ENCODE results near the gene RAB5IF. TPM values are rescaled to one million over a fixed set of nuclear protein-coding genes. Genes with fewer than 3 reads are reported as not detected.

RAB5IF gene
- polyA plus RNA-seq, 6 donors from 2014 or later: 84.9 to 162 (median 111) TPM

DNA sequence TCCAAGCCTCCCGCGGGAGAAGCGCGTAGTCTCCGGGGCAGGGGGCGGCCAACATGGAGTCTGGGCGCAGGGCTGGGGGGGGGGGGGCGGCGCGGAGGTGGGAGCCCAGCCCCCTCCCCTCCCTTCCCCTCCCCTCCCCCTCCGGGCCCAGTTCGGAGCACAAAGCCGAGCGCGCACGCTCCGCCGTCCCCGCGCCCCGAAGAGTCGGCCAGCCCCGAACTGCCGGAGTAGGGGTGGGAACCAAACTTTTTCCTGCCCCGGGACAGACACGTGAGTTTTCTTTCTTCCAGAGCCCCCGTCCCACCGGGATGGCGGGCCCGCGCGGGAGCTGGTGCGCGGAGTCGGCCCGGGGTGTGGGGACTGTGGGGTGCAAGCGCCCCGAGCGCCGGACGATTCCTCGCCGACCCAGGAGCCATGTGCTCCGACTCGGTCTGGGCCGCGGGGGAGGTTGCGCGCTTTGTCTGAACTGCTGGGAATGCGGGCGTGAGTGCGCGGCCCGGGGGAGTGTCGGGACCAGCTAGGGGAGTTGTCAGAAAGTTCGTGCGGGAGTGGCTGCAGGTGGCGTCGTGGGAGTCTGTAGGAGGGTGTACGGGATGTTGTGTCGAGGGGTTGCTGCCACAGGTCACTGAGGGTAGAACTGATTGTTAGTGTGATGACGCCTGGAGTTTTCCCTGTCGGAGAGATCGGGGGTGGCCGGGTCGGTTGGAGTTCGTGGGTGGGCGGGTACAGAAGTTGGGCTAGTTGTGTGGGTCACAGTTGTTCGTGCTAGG lies 31.0 kb upstream of the RAB5IF start:
- Mint-ChIP-seq H3K9me3 (no peaks in the 10 kb centered on the region), H3K4me3 (peak overlapping the region; percentile 85 to 99 (median 93)), H3K4me1 (peaks cover 33 to 47% (median 39%) of the 10 kb centered on the region in 3 donors), H3K27me3 (no peaks in the 10 kb centered on the region), H3K27ac (peak overlapping the region; percentile 91 to 98 (median 96)), H3K36me3 (peaks cover 0 to under 1% of the 10 kb centered on the region in 2 donors)
- ATAC-seq (ENCODE audit: low read depth in 2 of 2): peak; percentile 16 to 18
- DNase-seq: peak; percentile 44

DNA sequence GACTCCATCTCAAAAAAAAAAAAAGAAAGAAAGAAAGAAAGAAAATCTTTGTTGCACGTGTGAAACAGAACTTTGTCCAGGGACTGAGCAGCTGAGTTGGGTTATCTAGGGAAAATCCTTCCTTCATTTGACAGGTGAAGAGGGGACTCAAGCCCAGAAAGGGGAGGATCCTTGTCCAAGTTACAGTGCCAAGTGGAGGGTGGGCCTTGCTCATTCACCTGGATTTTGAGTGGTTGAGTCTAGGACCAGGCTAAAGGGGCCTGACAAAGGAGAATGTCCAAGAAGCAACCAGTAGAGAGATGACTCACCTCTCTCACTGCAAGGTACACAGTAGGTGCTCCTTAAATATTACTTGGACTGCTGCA lies 29.5 kb upstream of the RAB5IF start:
- Mint-ChIP-seq H3K4me3 (peak overlapping the region; percentile 42 to 99 (median 88)), H3K4me1 (peaks cover 39 to 51% (median 41%) of the 10 kb centered on the region in 3 donors), H3K9me3 (no peaks in the 10 kb centered on the region), H3K27ac (peak overlapping the region in 4 of 6 donors; percentile 39 to 95 (median 86)), H3K27me3 (no peaks in the 10 kb centered on the region), H3K36me3 (peaks cover 0 to 10% of the 10 kb centered on the region in 2 donors)
- DNase-seq (no peak), ATAC-seq (ENCODE audit: low read depth in 2 of 2) (no peak)

DNA sequence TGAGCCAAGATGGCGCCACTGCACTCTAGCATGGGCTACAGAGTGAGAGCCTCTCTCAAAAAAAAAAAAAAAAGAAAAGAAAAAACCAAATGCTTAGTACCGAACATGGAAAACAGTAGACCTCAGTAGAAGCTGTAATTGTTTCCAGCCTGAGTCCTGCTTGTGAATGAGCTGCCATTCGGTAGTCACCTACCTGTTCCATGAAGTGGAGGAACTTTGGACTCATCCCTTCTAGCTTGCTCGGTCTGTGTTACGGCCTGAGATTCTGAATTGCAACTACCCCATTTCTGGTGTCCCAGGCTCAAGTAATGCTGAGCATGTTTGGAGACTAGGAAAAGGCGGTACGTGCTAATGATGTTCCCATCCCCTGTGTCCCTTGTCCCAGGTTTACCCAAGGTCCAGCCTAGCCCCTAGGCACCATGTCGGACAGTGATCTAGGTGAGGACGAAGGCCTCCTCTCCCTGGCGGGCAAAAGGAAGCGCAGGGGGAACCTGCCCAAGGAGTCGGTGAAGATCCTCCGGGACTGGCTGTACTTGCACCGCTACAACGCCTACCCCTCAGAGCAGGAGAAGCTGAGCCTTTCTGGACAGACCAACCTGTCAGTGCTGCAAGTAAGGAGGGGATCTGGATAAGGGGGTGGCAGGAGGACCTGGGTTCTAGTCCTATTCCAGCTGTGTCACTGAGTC lies 27.1 kb upstream of the RAB5IF start:
- H3K27ac Mint-ChIP-seq: peak overlapping the region in 1 of 6 donors; percentile 43
- no peak for DNase-seq
- H3K9me3 Mint-ChIP-seq: no peaks in the 10 kb centered on the region
- no peaks in the 10 kb centered on the region for H3K27me3 Mint-ChIP-seq
- no peak for ATAC-seq (ENCODE audit: low read depth in 2 of 2)
- peaks cover 0 to 10% of the 10 kb centered on the region in 2 donors for H3K36me3 Mint-ChIP-seq
- H3K4me3 Mint-ChIP-seq: peak overlapping the region in 1 of 8 donors; percentile 41
- H3K4me1 Mint-ChIP-seq: peaks cover 22 to 32% (median 28%) of the 10 kb centered on the region in 3 donors

DNA sequence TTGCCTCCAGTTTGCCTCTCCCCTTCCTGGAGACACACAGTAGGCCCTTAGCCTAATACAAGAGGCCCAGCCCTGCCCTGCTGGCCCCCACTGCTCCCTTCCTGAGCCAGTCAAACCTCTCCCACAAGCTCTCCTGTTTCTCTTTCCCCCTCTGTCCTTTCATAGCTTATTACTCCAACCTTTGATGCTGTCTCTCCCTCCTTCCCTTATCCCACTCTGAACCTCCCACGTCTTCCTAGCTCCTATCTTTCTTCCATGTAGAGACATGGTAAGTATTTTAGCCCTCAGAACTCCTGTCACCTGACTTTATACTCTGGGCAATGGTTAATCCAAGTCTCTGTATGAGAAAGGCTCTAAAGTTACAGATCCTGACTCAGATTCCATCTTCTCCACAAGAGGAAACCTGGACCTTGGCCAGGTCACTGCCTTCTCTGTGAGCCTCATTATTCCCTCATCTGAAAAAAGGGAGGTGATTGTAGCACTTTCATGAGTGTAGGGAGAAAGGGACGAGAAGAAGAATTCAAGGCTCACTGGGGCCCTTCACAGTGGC lies 25.5 kb upstream of the RAB5IF start:
- peaks cover 0 to 10% of the 10 kb centered on the region in 2 donors for H3K36me3 Mint-ChIP-seq
- peak overlapping the region in 1 of 8 donors; percentile 64 for H3K4me3 Mint-ChIP-seq
- H3K9me3 Mint-ChIP-seq: no peaks in the 10 kb centered on the region
- H3K27ac Mint-ChIP-seq: peak overlapping the region in 5 of 6 donors; percentile 10 to 75 (median 25)
- H3K27me3 Mint-ChIP-seq: no peaks in the 10 kb centered on the region
- H3K4me1 Mint-ChIP-seq: peaks cover 16 to 31% (median 22%) of the 10 kb centered on the region in 3 donors
- no peak for ATAC-seq (ENCODE audit: low read depth in 2 of 2)
- no peak for DNase-seq

DNA sequence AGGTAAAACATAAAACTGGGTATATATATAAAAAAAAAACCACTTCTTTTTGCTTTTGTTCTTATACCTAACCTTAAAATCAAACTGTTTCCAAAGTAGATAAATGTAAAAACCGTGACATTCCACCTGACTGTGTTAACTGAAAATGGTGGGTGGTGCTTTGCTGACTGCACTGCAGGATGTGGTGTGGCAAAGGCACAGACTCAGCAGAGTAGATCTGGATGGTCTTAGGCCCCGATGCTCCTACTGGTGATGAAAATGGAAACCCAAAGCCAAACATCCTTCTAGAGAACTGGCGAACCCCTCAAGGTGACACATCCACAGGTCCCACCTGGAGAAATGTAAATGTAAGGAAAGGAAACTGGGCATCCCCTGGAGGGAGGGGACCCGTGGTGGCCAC lies 23.3 kb upstream of the RAB5IF start:
- ATAC-seq (ENCODE audit: low read depth in 2 of 2): no peak
- Mint-ChIP-seq H3K27ac (peak overlapping the region in 1 of 6 donors; percentile 6), H3K27me3 (no peaks in the 10 kb centered on the region), H3K36me3 (peaks cover 0 to 14% of the 10 kb centered on the region in 2 donors), H3K4me1 (peaks cover 8 to 24% (median 15%) of the 10 kb centered on the region in 3 donors), H3K9me3 (no peaks in the 10 kb centered on the region), H3K4me3 (peak overlapping the region in 1 of 8 donors; percentile 15)
- no peak for DNase-seq

DNA sequence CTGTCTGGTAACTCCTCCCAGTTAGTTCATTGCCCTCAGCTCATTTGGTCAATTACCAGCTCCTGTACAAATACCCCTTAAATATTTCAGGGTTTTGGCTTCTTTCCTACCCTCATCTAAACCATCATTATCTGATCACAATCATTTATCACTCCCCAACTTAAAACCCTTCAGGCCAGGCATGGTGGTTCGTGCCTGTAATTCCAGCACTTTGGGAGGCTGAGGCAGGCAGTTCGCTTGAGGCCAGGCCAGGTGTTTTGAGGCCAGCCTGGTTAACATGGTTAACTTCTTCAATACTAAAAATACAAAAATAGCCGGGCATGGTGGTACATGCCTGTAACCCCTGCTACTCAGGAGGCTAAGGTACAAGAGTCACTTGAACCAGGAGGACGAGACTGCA lies 22.8 kb upstream of the RAB5IF start:
- DNase-seq (no peak), ATAC-seq (ENCODE audit: low read depth in 2 of 2) (no peak)
- Mint-ChIP-seq H3K9me3 (no peaks in the 10 kb centered on the region), H3K4me1 (peaks cover 12 to 28% (median 19%) of the 10 kb centered on the region in 3 donors), H3K27me3 (no peaks in the 10 kb centered on the region), H3K27ac (peak overlapping the region in 2 of 6 donors; percentile 6 to 63), H3K4me3 (no peak overlapping the region), H3K36me3 (peaks cover 0 to 17% of the 10 kb centered on the region in 2 donors)

DNA sequence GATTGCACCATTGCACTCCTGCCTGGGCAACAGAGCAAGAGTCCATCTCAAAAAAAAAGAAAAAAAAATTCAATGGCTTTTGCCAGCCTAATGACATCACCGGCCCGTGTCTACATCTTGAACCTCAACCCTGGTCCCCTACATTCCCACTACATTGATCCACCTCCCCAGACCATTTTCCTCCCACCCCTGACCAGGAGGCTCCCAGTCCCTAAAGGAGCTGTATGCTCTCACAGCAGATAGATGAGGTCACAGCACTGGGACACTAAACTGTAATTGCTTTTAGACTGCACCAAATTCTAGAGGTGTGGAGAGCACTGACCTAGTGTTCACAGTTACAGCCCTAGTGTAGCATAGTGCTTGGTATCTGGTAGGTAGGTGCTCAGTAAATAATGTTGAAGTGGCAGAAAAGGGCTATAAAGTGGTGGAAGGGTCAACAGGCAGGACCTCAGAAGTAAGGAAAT lies 21.5 kb upstream of the RAB5IF start:
- H3K4me1 Mint-ChIP-seq: peaks cover 12 to 28% (median 21%) of the 10 kb centered on the region in 3 donors
- ATAC-seq (ENCODE audit: low read depth in 2 of 2) (no peak), DNase-seq (no peak)
- H3K27me3 Mint-ChIP-seq: no peaks in the 10 kb centered on the region
- H3K27ac Mint-ChIP-seq: peak overlapping the region in 2 of 6 donors; percentile 53 to 69
- H3K9me3 Mint-ChIP-seq: no peaks in the 10 kb centered on the region
- peaks cover 0 to 17% of the 10 kb centered on the region in 2 donors for H3K36me3 Mint-ChIP-seq
- H3K4me3 Mint-ChIP-seq: no peak overlapping the region

DNA sequence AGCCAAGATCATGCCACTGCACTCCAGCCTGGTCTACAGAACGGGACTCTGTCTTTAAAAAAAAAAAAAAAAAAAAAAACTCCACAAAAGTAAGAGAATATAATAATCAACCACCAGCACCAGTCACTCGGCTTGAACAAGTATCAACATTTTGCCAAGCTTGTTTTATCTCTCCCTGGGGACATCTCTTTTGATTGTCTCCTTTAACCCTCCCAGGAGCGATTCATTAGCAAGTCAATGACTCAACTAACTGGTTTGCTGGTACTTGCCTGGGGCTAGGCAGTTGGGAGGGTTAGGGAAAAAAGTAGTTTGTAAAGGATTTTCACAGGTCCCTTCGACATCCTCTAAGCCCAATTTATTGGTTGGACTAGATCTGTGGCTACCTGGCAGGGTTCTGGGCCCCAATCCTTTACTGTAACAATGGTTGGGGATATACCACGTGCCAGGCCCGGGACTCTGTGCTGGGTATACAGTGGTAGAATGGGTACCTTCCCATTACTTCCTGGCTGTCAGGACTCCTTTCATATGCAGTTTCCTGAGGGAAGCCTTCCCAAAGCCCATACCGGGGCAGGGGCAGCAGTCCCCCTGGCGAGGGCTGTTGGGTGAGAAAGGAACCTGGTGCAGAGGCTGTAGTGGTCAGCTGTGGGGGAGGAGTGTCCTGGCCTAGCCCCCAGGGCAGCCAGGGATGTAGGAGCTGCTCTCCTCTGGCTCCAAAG lies 20.0 kb upstream of the RAB5IF start:
- Mint-ChIP-seq H3K27ac (peak overlapping the region in 1 of 6 donors; percentile 72), H3K4me1 (peaks cover 14 to 23% (median 17%) of the 10 kb centered on the region in 3 donors), H3K9me3 (no peaks in the 10 kb centered on the region), H3K36me3 (peaks cover 0 to 7% of the 10 kb centered on the region in 2 donors), H3K27me3 (no peaks in the 10 kb centered on the region), H3K4me3 (no peak overlapping the region)
- ATAC-seq (ENCODE audit: low read depth in 2 of 2): no peak
- no peak for DNase-seq

DNA sequence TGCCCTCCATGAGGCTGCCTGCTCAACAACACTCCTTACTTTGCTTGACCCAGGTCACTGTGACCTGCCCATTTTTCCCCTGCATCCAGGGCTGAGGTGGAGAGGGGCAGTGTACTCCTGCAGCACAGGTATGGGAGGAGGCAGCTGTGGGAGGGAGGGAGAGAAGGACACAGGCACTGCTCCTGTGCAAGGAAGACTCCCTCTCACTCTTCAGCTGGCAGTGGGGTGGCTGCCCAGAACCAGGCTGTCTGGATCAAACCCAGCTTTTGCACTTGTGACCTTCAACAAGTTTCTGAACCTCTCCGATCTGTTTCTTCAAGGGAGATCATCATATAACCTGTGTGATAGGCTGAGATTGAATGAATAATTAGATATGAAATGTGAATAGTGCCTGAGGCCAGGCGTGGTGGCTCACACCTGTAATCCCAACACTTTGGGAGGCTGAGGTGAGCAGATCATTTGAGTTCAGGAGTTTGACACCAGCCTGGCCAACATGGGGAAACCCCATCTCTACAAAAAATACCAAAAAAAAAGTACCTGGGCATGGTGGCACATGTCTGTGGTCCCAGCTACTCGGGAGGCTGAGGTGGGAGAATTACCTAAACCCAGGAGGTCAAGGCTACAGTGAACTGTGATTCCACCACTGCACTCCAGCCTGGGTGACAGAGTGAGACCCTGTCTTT lies 18.1 kb upstream of the RAB5IF start:
- DNase-seq (no peak), ATAC-seq (ENCODE audit: low read depth in 2 of 2) (peak; percentile 17 to 37)
- Mint-ChIP-seq H3K4me1 (peaks cover 14 to 37% (median 37%) of the 10 kb centered on the region in 3 donors), H3K36me3 (peaks cover 0 to 7% of the 10 kb centered on the region in 2 donors), H3K9me3 (no peaks in the 10 kb centered on the region), H3K4me3 (peak overlapping the region in 2 of 8 donors; percentile 7 to 68), H3K27me3 (no peaks in the 10 kb centered on the region), H3K27ac (peak overlapping the region; percentile 36 to 86 (median 72))

DNA sequence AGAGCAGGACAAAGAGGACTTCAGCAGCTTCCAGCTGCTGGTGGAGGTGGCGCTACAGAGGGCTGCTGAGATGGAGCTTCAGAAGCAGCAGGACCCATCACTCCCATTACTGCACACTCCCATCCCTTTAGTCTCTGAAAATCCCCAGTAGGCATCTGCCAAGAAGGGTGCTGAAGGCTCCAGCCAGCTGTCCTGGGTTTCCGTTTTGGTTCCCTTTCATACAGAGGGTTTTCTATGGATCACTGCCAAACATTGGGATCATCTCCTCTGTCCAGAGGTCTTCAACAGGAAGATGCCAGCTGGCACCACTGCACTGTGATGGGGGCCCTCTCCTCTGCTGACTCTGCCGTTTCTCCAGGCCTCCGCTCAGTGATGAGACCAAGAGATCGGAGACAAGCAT lies 14.3 kb upstream of the RAB5IF start:
- peak overlapping the region in 5 of 6 donors; percentile 60 to 97 (median 75) for H3K27ac Mint-ChIP-seq
- ATAC-seq (ENCODE audit: low read depth in 2 of 2): no peak
- peaks cover 34 to 66% (median 64%) of the 10 kb centered on the region in 3 donors for H3K4me1 Mint-ChIP-seq
- H3K4me3 Mint-ChIP-seq: peak overlapping the region in 1 of 8 donors; percentile 29
- DNase-seq: no peak
- no peaks in the 10 kb centered on the region for H3K9me3 Mint-ChIP-seq
- peaks cover 0 to 7% of the 10 kb centered on the region in 2 donors for H3K36me3 Mint-ChIP-seq
- H3K27me3 Mint-ChIP-seq: no peaks in the 10 kb centered on the region

DNA sequence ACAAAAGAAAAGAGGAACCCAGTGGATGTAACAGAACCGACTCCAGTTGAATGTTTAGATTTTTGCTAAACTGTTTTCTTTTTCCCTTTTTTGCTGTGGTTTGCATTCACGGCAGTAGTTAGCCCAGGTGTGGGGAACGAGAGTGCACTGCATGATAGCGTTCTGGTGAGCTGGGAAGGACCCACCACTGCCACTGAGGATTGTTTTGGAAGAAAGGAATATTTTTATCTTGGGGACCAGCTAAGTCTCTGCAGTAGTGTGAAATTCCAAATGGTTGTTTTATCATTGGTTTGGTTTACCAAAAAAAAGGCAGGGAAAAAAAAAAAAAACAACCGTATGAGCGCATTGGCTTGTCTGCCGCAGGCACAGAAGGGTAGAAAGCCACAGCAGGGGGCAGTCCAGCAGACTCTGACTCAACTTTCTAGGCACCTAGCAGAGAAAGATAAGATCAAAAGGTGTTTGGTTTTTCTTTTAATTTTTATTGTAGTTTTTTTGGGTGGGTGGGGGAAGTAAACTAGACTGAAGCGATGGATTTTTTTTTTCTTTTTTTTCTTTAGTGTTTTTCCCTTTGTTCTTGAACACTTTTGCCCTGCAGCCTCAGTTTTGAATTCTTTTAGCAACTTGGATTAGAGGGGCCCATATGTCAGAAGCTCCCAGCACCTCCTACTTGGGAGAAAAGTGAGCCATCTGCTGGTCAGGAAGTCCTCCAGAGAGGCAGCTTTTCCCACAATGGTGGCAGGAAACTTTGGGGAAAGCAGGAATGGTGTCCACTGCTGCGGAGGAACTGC lies 13.5 kb upstream of the RAB5IF start:
- ATAC-seq (ENCODE audit: low read depth in 2 of 2): no peak
- Mint-ChIP-seq H3K9me3 (no peaks in the 10 kb centered on the region), H3K27me3 (no peaks in the 10 kb centered on the region), H3K4me1 (peaks cover 30 to 64% (median 59%) of the 10 kb centered on the region in 3 donors), H3K36me3 (peaks cover 0 to 6% of the 10 kb centered on the region in 2 donors), H3K27ac (peak overlapping the region; percentile 14 to 99 (median 54)), H3K4me3 (peak overlapping the region in 1 of 8 donors; percentile 25)
- DNase-seq: no peak
